NCI-H82 (cell line): ENCODE measurements around the gene TCN2.
"Not testable (repeated sequence)": the region's sequence is repeated elsewhere in the genome, so short reads cannot be mapped to it uniquely, and the experiment has no call there.

ENCODE experiments used
- DNase-seq: peaks from one replicate; lab custom pipeline; 2025; lab: John Stamatoyannopoulos, UW

Gene TCN2

GRCh38 chr22:30647536-30647935 is 40.6 kb downstream of the TCN2 start:
- no peak for DNase-seq

GRCh38 chr22:30648825-30649224 is 41.9 kb downstream of the TCN2 start:
- DNase-seq, result no peak

- no peak for DNase-seq
These were observed 42.5 kb downstream of the TCN2 start for GRCh38 chr22:30649430-30650007.

GRCh38 chr22:30650508-30651116 is 43.6 kb downstream of the TCN2 start:
- DNase-seq, result no peak

GRCh38 chr22:30652852-30653251 is 45.9 kb downstream of the TCN2 start:
- peak; percentile 9 for DNase-seq

- no peak for DNase-seq
These were observed 47.4 kb downstream of the TCN2 start for GRCh38 chr22:30654361-30654760.

- no peak for DNase-seq
These were observed 48.6 kb downstream of the TCN2 start for GRCh38 chr22:30655532-30655931.

GRCh38 chr22:30662040-30662439 is 55.1 kb downstream of the TCN2 start:
- no peak for DNase-seq

- DNase-seq, result no peak
These were observed 57.8 kb downstream of the TCN2 start for GRCh38 chr22:30664798-30665197.

GRCh38 chr22:30665266-30665665 is 58.3 kb downstream of the TCN2 start:
- no peak for DNase-seq

- no peak for DNase-seq
These were observed 58.8 kb downstream of the TCN2 start for GRCh38 chr22:30665786-30666185.

- DNase-seq, result no peak
These were observed 60.1 kb downstream of the TCN2 start for GRCh38 chr22:30667107-30667493.

GRCh38 chr22:30667494-30668385 is 60.8 kb downstream of the TCN2 start, which contains the start of gene DUSP18:
DUSP18 (minus strand) TSS chr22:30667875; CDS start chr22:30664003, 3,872 bp downstream.
- DNase-seq, result peak; percentile 92

GRCh38 chr22:30668386-30668710 is 61.4 kb downstream of the TCN2 start:
- DNase-seq, result peak; percentile 30

- DNase-seq, result no peak
These were observed 64.1 kb downstream of the TCN2 start for GRCh38 chr22:30671071-30671470.

GRCh38 chr22:30673136-30673535 is 66.2 kb downstream of the TCN2 start:
- no peak for DNase-seq

GRCh38 chr22:30674482-30674881 is 67.5 kb downstream of the TCN2 start:
- no peak for DNase-seq

- peak; percentile 76 for DNase-seq
These were observed 68.5 kb downstream of the TCN2 start for GRCh38 chr22:30675436-30675835.

- not testable (repeated sequence) for DNase-seq
These were observed 69.6 kb downstream of the TCN2 start for GRCh38 chr22:30676565-30676964.
